HG03460 (cell line): ENCODE measurements around the gene S100A5.
"Not testable (repeated sequence)": the region's sequence is repeated elsewhere in the genome, so short reads cannot be mapped to it uniquely, and the experiment has no call there.

ENCODE experiments used
- ATAC-seq: cut with Tn5 transposase; IDR thresholded peaks from one replicate; pipeline ENCODE4 v1.9.1; 2021; ENCODE audit not compliant: unreplicated experiment

The S100A5 gene

GRCh38 chr1:153540394-153541361 lies at the start of gene S100A5:
Gene S100A5, minus strand, starts transcription at chr1:153540934. Its CDS starts 743 bp downstream, at chr1:153540191.
- ATAC-seq: no peak

GRCh38 chr1:153588482-153588881 lies 47.7 kb upstream of the S100A5 start:
- ATAC-seq: no peak

GRCh38 chr1:153588033-153588432 lies 47.3 kb upstream of the S100A5 start:
- ATAC-seq: not testable (repeated sequence)

- no peak for ATAC-seq
Measured at GRCh38 chr1:153587314-153587713, 46.6 kb upstream of the S100A5 start.

- ATAC-seq: no peak
Measured at GRCh38 chr1:153586347-153586746, 45.6 kb upstream of the S100A5 start.

GRCh38 chr1:153585006-153585405 lies 44.3 kb upstream of the S100A5 start:
- no peak for ATAC-seq

GRCh38 chr1:153583976-153584375 lies 43.2 kb upstream of the S100A5 start:
- ATAC-seq: no peak

GRCh38 chr1:153583514-153583913 lies 42.8 kb upstream of the S100A5 start:
- ATAC-seq: not testable (repeated sequence)

GRCh38 chr1:153582836-153583235 lies 42.1 kb upstream of the S100A5 start:
- ATAC-seq: not testable (repeated sequence)

GRCh38 chr1:153578936-153579335 lies 38.2 kb upstream of the S100A5 start:
- ATAC-seq: no peak

GRCh38 chr1:153578490-153578889 lies 37.8 kb upstream of the S100A5 start:
- ATAC-seq: no peak

- ATAC-seq: no peak
Measured at GRCh38 chr1:153577624-153578051, 36.9 kb upstream of the S100A5 start.

- ATAC-seq: no peak
Measured at GRCh38 chr1:153577138-153577537, 36.4 kb upstream of the S100A5 start.

GRCh38 chr1:153575497-153575896 lies 34.8 kb upstream of the S100A5 start:
- ATAC-seq: not testable (repeated sequence)

- not testable (repeated sequence) for ATAC-seq
Measured at GRCh38 chr1:153575081-153575491, 34.4 kb upstream of the S100A5 start.

GRCh38 chr1:153573351-153573750 lies 32.6 kb upstream of the S100A5 start:
- no peak for ATAC-seq

- ATAC-seq: peak; percentile 67
Measured at GRCh38 chr1:153572569-153573015, 31.9 kb upstream of the S100A5 start.

- ATAC-seq: no peak
Measured at GRCh38 chr1:153571706-153572105, 31.0 kb upstream of the S100A5 start.

GRCh38 chr1:153570874-153571273 lies 30.1 kb upstream of the S100A5 start:
- no peak for ATAC-seq

GRCh38 chr1:153569465-153569864 lies 28.7 kb upstream of the S100A5 start:
- ATAC-seq: no peak

- no peak for ATAC-seq
Measured at GRCh38 chr1:153568367-153569099, 27.8 kb upstream of the S100A5 start.
